Breast epithelium (tissue), 3 donors: ENCODE data around the gene CCDC43.

Source experiments
- CTCF ChIP-seq, 3 donors: fragments of 450-650 bp; IDR thresholded peaks; one replicate each; pipeline ENCODE4 v1.5.1; 2016 to 2017; ENCODE audit warnings: antibody characterized with exemption in 3 of 3, mild to moderate bottlenecking in 3 of 3, moderate library complexity in 3 of 3
- POLR2A ChIP-seq: fragments of 450-650 bp; IDR thresholded peaks from one replicate; pipeline ENCODE4 v1.6.1; 2016; ENCODE audit warnings: antibody characterized with exemption, mild to moderate bottlenecking, moderate library complexity

DNA sequence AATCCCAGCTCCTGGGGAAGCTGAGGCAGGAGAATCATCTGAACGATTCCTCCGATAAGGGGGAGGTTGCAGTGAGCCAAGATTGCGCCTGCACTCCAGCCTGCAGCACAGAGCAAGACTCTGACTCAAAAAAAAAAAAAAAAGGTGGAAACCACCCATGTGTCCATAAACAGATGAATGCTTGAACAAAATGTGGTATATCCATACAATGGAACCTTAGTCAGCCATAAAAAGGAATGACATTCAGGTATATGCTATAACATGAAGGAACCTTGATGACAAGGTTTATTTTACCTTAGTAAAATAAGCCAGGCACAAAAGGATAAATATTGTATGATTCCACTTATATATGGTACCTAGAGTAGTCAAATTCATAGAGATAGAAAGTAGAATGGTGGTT, 36.2 kb downstream of the CCDC43 start:
- TF ChIP-seq CTCF (IDR thresholded peaks at IDR 0.05) (no peak), POLR2A (no peak)
